PFSK-1 (cell line): ENCODE data around the gene ATXN1.

Source experiments
- FOXP2 ChIP-seq: optimal IDR thresholded peaks from 2 replicates; pipeline ENCODE3; 2011; ENCODE audit warnings: borderline replicate concordance, control low read depth, inconsistent platforms; ENCODE audit not compliant: insufficient read depth; ENCODE audit errors: extremely low read length, extremely low read depth
- POLR2AphosphoS5 ChIP-seq: IDR thresholded peaks from 2 replicates; pipeline ENCODE4 v1.6.1; 2012; ENCODE audit warnings: low read depth, mild to moderate bottlenecking, control low read depth, low read length, moderate library complexity
- REST ChIP-seq, 2 experiments: IDR thresholded peaks; 2 replicates each; pipeline versions ENCODE4 v1.6.1 to v1.8.0; 2011 to 2012; ENCODE audit warnings: low read depth in 2 of 2, low read length in 2 of 2, control low read depth in 1 of 2, inconsistent platforms in 1 of 2, mild to moderate bottlenecking in 1 of 2, moderate library complexity in 1 of 2; ENCODE audit not compliant: insufficient read depth in 1 of 2
- TAF1 ChIP-seq: IDR thresholded peaks from 2 replicates; pipeline ENCODE4 v1.6.1; 2012; ENCODE audit warnings: low read length, control low read depth, borderline replicate concordance; ENCODE audit not compliant: insufficient read depth

DNA sequence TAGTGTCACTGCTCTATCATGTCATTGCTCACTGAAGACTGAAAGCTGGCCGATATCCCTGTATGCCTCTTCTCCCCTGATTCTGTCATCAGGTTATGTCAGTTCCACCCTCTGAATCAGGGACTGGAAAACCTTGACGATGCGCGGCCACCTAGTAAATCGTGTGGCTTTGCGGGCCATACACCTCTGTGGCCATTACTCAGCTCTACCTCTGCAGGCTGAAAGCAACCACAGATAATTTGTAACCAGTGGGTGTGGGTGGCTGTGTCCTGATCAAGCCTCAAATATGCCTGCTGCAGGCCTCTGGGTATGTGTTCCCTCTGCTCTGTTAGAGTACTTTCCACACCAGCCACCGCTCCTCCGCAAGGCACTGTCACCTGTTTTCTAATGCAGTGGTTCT lies 417.7 kb downstream of the ATXN1 start:
- TF ChIP-seq POLR2AphosphoS5 = peak; percentile 39; the same call in 1 of the 2 replicates
- no peak for TF ChIP-seq REST (IDR thresholded peaks at IDR 0.05; ENCODE audit: insufficient read depth in 1 of 2, low read depth in 2 of 2, low read length in 2 of 2)
- no peak for TF ChIP-seq TAF1
- no peak for TF ChIP-seq FOXP2
